HepG2 (cell line): Measurements from ENCODE around the gene ADAMTS2.

Experiments
- BRCA1 ChIP-seq: sonication (generic); formaldehyde crosslinking; IDR thresholded peaks from 2 replicates; pipeline ENCODE4 v1.4.0; 2020; ENCODE audit warnings: missing genetic modification reagents
- CTCF ChIP-seq: sonication (generic); formaldehyde crosslinking; IDR thresholded peaks from 2 replicates; pipeline ENCODE4 v1.5.0; 2020; ENCODE audit warnings: mild to moderate bottlenecking, missing genetic modification reagents, moderate library complexity
- EED ChIP-seq: sonication (generic); formaldehyde crosslinking; IDR thresholded peaks from 2 replicates; pipeline ENCODE4 v1.5.0; 2020; ENCODE audit warnings: mild to moderate bottlenecking, missing genetic modification reagents
- ETS1 ChIP-seq: sonication (generic); formaldehyde crosslinking; IDR thresholded peaks from 2 replicates; pipeline ENCODE4 v1.4.0; 2020; ENCODE audit warnings: missing genetic modification reagents
- EZH2 ChIP-seq: conservative IDR thresholded peaks from 2 replicates; pipeline ENCODE4 v1.6.1; 2012; ENCODE audit warnings: mild to moderate bottlenecking, low read depth, low read length, moderate library complexity
- KDM6A ChIP-seq: IDR thresholded peaks from 2 replicates; pipeline ENCODE4 v1.6.1; 2016; ENCODE audit warnings: low read depth
- RBM22 ChIP-seq: fragments of 200-400 bp; formaldehyde crosslinking; optimal IDR thresholded peaks from 2 replicates; pipeline ENCODE3; 2017; ENCODE audit warnings: mild to moderate bottlenecking, low read length, moderate library complexity
- REST ChIP-seq, 2 experiments: IDR thresholded peaks; 2 replicates each; pipeline ENCODE4 v1.6.1; 2011 to 2012; ENCODE audit warnings: low read length in 2 of 2, borderline replicate concordance in 1 of 2, low read depth in 1 of 2, mild to moderate bottlenecking in 1 of 2, moderate library complexity in 1 of 2
- TFAP4 ChIP-seq: sonication (generic); IDR thresholded peaks from 2 replicates; pipeline ENCODE4 v1.6.1; 2016; ENCODE audit warnings: low read depth, borderline replicate concordance
- ZBTB14 ChIP-seq: sonication (generic); formaldehyde crosslinking; IDR thresholded peaks from 2 replicates; pipeline ENCODE4 v1.4.0; 2020; ENCODE audit warnings: missing genetic modification reagents
- ZNF883 ChIP-seq: sonication (generic); formaldehyde crosslinking; IDR thresholded peaks from 2 replicates; pipeline ENCODE4 v1.5.1; 2020; ENCODE audit warnings: mild to moderate bottlenecking, missing genetic modification reagents; ENCODE audit errors: not compliant biosample characterization

GRCh38 chr5:179191506-179192184 lies 153.6 kb downstream of the ADAMTS2 start:
- TF ChIP-seq TFAP4 (no peak), REST (IDR thresholded peaks at IDR 0.05; ENCODE audit: borderline replicate concordance in 1 of 2, low read depth in 1 of 2, low read length in 2 of 2) (no peak), ETS1 (CRISPR knock-in tag) (no peak), KDM6A (CRISPR knock-in tag) (no peak), ZBTB14 (no peak), RBM22 (no peak), CTCF (CRISPR knock-in tag) (no peak), BRCA1 (CRISPR knock-in tag) (no peak), EZH2 (no peak), EED (CRISPR knock-in tag) (no peak), ZNF883 (no peak)
